HepG2 (cell line): Measurements from ENCODE around the gene TROAP. TPM values are rescaled to one million over a fixed set of nuclear protein-coding genes. Genes with fewer than 3 reads are reported as not detected.

Experiments used
- AKAP8 ChIP-seq: sonication (generic); formaldehyde crosslinking; IDR thresholded peaks from 2 replicates; pipeline ENCODE4 v1.5.1; 2020; ENCODE audit warnings: mild to moderate bottlenecking, missing genetic modification reagents
- GATAD1 ChIP-seq: IDR thresholded peaks from 2 replicates; pipeline ENCODE4 v1.6.1; 2016; ENCODE audit warnings: missing genetic modification reagents, missing compliant biosample characterization
- HNF4A ChIP-seq: sonication (generic); formaldehyde crosslinking; IDR thresholded peaks from 2 replicates; pipeline ENCODE4 v1.4.0; 2020; ENCODE audit warnings: missing genetic modification reagents
- KAT8 ChIP-seq: IDR thresholded peaks from 2 replicates; pipeline ENCODE4 v1.6.1; 2016; ENCODE audit warnings: missing genetic modification reagents, missing compliant biosample characterization
- MZF1 ChIP-seq: sonication (generic); formaldehyde crosslinking; IDR thresholded peaks from 2 replicates; pipeline ENCODE4 v1.8.1; 2023; ENCODE audit warnings: mild to moderate bottlenecking, missing genetic modification reagents, borderline replicate concordance
- RCOR2 ChIP-seq: IDR thresholded peaks from 2 replicates; pipeline ENCODE4 v1.6.1; 2016; ENCODE audit warnings: missing biosample characterization, missing genetic modification reagents
- SOX5 ChIP-seq: IDR thresholded peaks from 2 replicates; pipeline ENCODE4 v1.6.1; 2016; ENCODE audit warnings: borderline replicate concordance
- SRSF4 ChIP-seq: fragments of 200-400 bp; formaldehyde crosslinking; IDR thresholded peaks from one replicate; pipeline ENCODE4 v1.6.1; 2018; ENCODE audit warnings: mild to moderate bottlenecking, low read depth, low read length, moderate library complexity; ENCODE audit not compliant: poor library complexity, severe bottlenecking
- ZNF3 ChIP-seq: IDR thresholded peaks from 2 replicates; pipeline ENCODE4 v1.7.0; 2017; ENCODE audit warnings: inconsistent platforms
- ZNF350 ChIP-seq: sonication (generic); formaldehyde crosslinking; IDR thresholded peaks from 2 replicates; pipeline ENCODE4 v1.4.0; 2020; ENCODE audit warnings: mild to moderate bottlenecking, low read depth, missing genetic modification reagents, borderline replicate concordance
- ZNF549 ChIP-seq: sonication (generic); formaldehyde crosslinking; IDR thresholded peaks from 2 replicates; pipeline ENCODE4 v1.5.0; 2020; ENCODE audit warnings: missing genetic modification reagents
- ZNF607 ChIP-seq: sonication (generic); formaldehyde crosslinking; IDR thresholded peaks from 2 replicates; pipeline ENCODE4 v1.5.1; 2020; ENCODE audit warnings: missing genetic modification reagents, mild to moderate bottlenecking, borderline replicate concordance
- ZNF644 ChIP-seq: IDR thresholded peaks from 2 replicates; pipeline ENCODE4 v1.6.1; 2016; ENCODE audit warnings: low read depth
- ZNF724P ChIP-seq: sonication (generic); formaldehyde crosslinking; IDR thresholded peaks from 2 replicates; pipeline ENCODE4 v1.8.0; 2022; ENCODE audit warnings: missing genetic modification reagents, borderline replicate concordance
- ZNF788 ChIP-seq: sonication (generic); formaldehyde crosslinking; IDR thresholded peaks from 2 replicates; pipeline ENCODE4 v1.5.0; 2020; ENCODE audit warnings: mild to moderate bottlenecking, missing genetic modification reagents, borderline replicate concordance
- polyA plus RNA-seq, 8 experiments: library from polyadenylated mRNA; depleted of rRNA in 3 of 8; stranded (reverse) in 7 of 8; unstranded in 1 of 8; fragments of >200 nt; fragmentation: Illumina TruSeq in 4 of 8; extraction: Trizol in 4 of 8; gene quantifications; 2 replicates each; pipeline versions ENCODE4 v1.2.1 to v1.2.3, GENCODE V29; 2011 to 2016; ENCODE audit warnings: low read depth in 4 of 8, missing spikeins in 1 of 8, mixed read lengths in 1 of 8; ENCODE audit not compliant: insufficient read depth in 1 of 8
- total RNA-seq, 5 experiments: library from RNA; depleted of rRNA; stranded (reverse); fragments of >200 nt; fragmentation: Illumina TruSeq; extraction: Trizol; gene quantifications; 2 replicates each; pipeline ENCODE4 v1.2.3, GENCODE V29; 2016; ENCODE audit warnings: low read depth in 1 of 5
- TF ChIP-seq, protein P1 (sequence below): IDR thresholded peaks from 2 replicates; pipeline ENCODE4 v1.6.1; 2016; ENCODE audit warnings: missing biosample characterization, missing genetic modification reagents, low read depth
- TF ChIP-seq, protein P2 (sequence below): sonication (generic); formaldehyde crosslinking; IDR thresholded peaks from 2 replicates; pipeline ENCODE4 v1.4.0; 2020; ENCODE audit warnings: missing genetic modification reagents
- TF ChIP-seq, protein P3 (sequence below): conservative IDR thresholded peaks from 2 replicates; pipeline ENCODE4 v1.6.1; 2018; ENCODE audit warnings: missing genetic modification reagents
- TF ChIP-seq, protein P4 (sequence below): sonication (generic); formaldehyde crosslinking; IDR thresholded peaks from 2 replicates; pipeline ENCODE4 v1.5.1; 2020; ENCODE audit warnings: missing genetic modification reagents, mild to moderate bottlenecking, borderline replicate concordance

The TROAP gene
- total and polyA plus RNA-seq, 2 of the 13 experiments (the other 11 are each of a cell fraction or from before 2014, with no cell fraction given) = 22.5 to 30.9 TPM

DNA sequence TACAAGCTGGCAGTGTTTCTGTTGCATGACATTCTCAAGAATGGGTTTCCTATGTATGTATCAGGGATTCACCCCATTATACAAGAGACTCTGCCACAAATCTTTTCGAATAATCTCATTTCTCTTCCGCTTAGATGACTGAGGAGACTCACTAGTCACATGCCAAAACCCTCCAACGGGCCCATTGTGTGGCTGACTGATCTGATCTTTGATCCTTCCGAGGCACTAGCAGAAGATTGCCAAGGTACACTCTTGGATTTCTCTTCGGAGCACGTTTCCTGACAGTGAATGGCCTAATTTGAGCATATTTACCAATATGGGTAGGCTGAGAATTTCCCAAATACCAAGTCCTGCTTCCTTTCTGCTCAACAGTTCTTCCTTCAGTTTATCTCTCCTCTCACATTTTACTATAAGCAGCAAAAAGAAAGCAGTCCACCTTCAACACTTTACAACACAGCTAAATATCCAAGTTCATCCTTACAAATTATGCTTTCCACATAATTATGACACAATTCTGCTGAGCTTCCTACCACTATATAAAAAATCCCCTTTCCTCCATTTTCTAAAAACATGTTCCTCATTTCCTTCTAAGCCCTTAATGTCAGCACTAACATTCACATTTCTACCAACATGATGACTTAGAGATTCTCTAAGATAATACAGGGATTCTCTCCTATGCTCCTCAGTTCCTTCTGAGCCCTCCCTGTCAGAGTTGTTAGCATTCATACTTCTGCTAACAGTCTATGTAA is 17.1 kb upstream of the TROAP start (continued):
- TF ChIP-seq SRSF4 (no peak), ZNF788 (CRISPR knock-in tag) (no peak), MZF1 (CRISPR knock-in tag) (no peak), SOX5 (CRISPR knock-in tag) (peak; percentile 35; the same call in 1 of the 2 replicates), RCOR2 (CRISPR knock-in tag) (0 out of 2 replicates have a peak, but pooled peaks have one; percentile 21), ZNF724P (CRISPR knock-in tag) (no peak), HNF4A (CRISPR knock-in tag) (peak; percentile 85), ZNF549 (CRISPR knock-in tag) (no peak), ZNF607 (CRISPR knock-in tag) (no peak), ZNF644 (0 out of 2 replicates have a peak, but pooled peaks have one; percentile 43), GATAD1 (no peak), KAT8 (CRISPR knock-in tag) (no peak), ZNF3 (CRISPR knock-in tag) (peak; percentile 34; the same call in 1 of the 2 replicates), AKAP8 (CRISPR knock-in tag) (no peak), ZNF350 (no peak)
- TF ChIP-seq, protein P1, sequence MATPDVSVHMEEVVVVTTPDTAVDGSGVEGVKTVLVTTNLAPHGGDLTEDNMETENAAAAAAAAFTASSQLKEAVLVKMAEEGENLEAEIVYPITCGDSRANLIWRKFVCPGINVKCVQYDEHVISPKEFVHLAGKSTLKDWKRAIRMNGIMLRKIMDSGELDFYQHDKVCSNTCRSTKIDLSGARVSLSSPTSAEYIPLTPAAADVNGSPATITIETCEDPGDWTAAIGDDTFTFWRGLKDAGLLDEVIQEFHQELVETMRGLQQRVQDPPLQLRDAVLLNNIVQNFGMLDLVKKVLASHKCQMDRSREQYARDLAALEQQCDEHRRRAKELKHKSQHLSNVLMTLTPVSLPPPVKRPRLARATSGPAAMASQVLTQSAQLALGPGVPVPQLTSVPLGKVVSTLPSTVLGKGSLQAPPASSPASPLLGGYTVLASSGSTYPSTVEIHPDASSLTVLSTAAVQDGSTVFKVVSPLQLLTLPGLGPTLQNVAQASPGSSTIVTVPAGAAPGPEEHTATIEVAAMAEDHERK = no peak
- TF ChIP-seq, protein P2, sequence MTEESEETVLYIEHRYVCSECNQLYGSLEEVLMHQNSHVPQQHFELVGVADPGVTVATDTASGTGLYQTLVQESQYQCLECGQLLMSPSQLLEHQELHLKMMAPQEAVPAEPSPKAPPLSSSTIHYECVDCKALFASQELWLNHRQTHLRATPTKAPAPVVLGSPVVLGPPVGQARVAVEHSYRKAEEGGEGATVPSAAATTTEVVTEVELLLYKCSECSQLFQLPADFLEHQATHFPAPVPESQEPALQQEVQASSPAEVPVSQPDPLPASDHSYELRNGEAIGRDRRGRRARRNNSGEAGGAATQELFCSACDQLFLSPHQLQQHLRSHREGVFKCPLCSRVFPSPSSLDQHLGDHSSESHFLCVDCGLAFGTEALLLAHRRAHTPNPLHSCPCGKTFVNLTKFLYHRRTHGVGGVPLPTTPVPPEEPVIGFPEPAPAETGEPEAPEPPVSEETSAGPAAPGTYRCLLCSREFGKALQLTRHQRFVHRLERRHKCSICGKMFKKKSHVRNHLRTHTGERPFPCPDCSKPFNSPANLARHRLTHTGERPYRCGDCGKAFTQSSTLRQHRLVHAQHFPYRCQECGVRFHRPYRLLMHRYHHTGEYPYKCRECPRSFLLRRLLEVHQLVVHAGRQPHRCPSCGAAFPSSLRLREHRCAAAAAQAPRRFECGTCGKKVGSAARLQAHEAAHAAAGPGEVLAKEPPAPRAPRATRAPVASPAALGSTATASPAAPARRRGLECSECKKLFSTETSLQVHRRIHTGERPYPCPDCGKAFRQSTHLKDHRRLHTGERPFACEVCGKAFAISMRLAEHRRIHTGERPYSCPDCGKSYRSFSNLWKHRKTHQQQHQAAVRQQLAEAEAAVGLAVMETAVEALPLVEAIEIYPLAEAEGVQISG (CRISPR knock-in tag) = no peak
- TF ChIP-seq, protein P3, sequence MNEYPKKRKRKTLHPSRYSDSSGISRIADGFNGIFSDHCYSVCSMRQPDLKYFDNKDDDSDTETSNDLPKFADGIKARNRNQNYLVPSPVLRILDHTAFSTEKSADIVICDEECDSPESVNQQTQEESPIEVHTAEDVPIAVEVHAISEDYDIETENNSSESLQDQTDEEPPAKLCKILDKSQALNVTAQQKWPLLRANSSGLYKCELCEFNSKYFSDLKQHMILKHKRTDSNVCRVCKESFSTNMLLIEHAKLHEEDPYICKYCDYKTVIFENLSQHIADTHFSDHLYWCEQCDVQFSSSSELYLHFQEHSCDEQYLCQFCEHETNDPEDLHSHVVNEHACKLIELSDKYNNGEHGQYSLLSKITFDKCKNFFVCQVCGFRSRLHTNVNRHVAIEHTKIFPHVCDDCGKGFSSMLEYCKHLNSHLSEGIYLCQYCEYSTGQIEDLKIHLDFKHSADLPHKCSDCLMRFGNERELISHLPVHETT (CRISPR knock-in tag) = no peak
- TF ChIP-seq, protein P4, sequence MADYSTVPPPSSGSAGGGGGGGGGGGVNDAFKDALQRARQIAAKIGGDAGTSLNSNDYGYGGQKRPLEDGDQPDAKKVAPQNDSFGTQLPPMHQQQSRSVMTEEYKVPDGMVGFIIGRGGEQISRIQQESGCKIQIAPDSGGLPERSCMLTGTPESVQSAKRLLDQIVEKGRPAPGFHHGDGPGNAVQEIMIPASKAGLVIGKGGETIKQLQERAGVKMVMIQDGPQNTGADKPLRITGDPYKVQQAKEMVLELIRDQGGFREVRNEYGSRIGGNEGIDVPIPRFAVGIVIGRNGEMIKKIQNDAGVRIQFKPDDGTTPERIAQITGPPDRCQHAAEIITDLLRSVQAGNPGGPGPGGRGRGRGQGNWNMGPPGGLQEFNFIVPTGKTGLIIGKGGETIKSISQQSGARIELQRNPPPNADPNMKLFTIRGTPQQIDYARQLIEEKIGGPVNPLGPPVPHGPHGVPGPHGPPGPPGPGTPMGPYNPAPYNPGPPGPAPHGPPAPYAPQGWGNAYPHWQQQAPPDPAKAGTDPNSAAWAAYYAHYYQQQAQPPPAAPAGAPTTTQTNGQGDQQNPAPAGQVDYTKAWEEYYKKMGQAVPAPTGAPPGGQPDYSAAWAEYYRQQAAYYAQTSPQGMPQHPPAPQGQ (CRISPR knock-in tag) = no peak
